Osteoblast (primary cell): ENCODE measurements around the gene IGDCC3. TPM values are rescaled to one million over a fixed set of nuclear protein-coding genes. Genes with fewer than 3 reads are reported as not detected.

Source experiments
- DNase-seq: peaks from one replicate; pipeline ENCODE4 v3.0.0; 2011; ENCODE audit warnings: low spot score, mixed read lengths; ENCODE audit not compliant: insufficient read length; ENCODE audit errors: missing footprints
- H2AFZ ChIP-seq: 2 replicates; pipeline ENCODE4 v1.6.0; 2011; ENCODE audit warnings: mild to moderate bottlenecking, low read length
- H3K27ac ChIP-seq: 2 replicates; pipeline ENCODE4 v1.5.1; 2011; ENCODE audit warnings: mild to moderate bottlenecking, low read depth, low read length, moderate library complexity
- H3K27me3 ChIP-seq: 2 replicates; pipeline ENCODE4 v1.6.0; 2012; ENCODE audit warnings: mild to moderate bottlenecking, control low read depth, inconsistent platforms, low read length, moderate library complexity; ENCODE audit not compliant: insufficient read depth
- H3K36me3 ChIP-seq: 2 replicates; pipeline ENCODE4 v1.5.1; 2011; ENCODE audit warnings: mild to moderate bottlenecking, low read length, control low read depth, moderate library complexity; ENCODE audit not compliant: insufficient read depth
- H3K4me1 ChIP-seq: 2 replicates; pipeline ENCODE4 v1.5.1; 2011; ENCODE audit warnings: mild to moderate bottlenecking, low read length, control low read depth, moderate library complexity; ENCODE audit not compliant: insufficient read depth
- H3K4me2 ChIP-seq: 2 replicates; pipeline ENCODE4 v1.6.0; 2011; ENCODE audit warnings: mild to moderate bottlenecking, low read length; ENCODE audit not compliant: insufficient read depth
- H3K4me3 ChIP-seq: fragments of 200-600 bp; sonication (generic); 3 replicates; pipeline ENCODE4 v1.5.1; 2012; ENCODE audit warnings: mild to moderate bottlenecking, low read length, inconsistent platforms; ENCODE audit not compliant: insufficient read depth
- H3K79me2 ChIP-seq: 2 replicates; pipeline ENCODE4 v1.6.0; 2012; ENCODE audit warnings: mild to moderate bottlenecking, low read length, control low read depth, inconsistent platforms; ENCODE audit not compliant: insufficient read depth
- H3K9me3 ChIP-seq: 2 replicates; pipeline ENCODE4 v1.5.1; 2011; ENCODE audit warnings: low read depth, low read length, control low read depth
- H4K20me1 ChIP-seq: 2 replicates; pipeline ENCODE4 v1.6.0; 2012; ENCODE audit warnings: mild to moderate bottlenecking, low read length, control low read depth; ENCODE audit not compliant: insufficient read depth
- total RNA-seq: library from RNA; depleted of rRNA; stranded (reverse); fragments of >200 nt; gene quantifications from 2 replicates; pipeline ENCODE4 v1.2.3, GENCODE V29; 2012
- TF ChIP-seq, protein P1 (sequence below): IDR thresholded peaks from 2 replicates; pipeline ENCODE4 v1.5.1; 2011; ENCODE audit warnings: mild to moderate bottlenecking, low read depth, low read length, moderate library complexity; ENCODE audit errors: extremely low read depth

The IGDCC3 gene
- total RNA-seq, 1 donor: not detected

DNA sequence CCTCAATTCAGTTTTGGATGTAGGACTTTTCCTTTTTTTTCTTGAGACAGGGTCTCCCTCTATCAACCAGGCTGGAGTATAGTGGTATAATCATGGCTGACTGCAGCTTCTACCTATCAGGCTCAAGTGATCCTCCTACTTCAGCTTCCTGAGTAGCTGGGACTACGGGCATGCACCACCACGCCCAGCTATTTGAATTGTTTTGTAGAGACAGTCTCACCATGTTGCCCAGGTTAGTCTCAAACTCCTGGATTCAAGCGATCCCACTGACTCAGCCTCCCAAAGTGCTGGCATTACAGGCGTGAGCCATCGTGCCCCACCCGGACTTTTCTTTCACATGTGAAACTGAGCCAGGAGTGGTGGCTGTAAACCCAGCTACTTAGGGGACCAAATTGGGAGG lies 69.8 kb downstream of the IGDCC3 start:
- Histone ChIP-seq H3K9me3 (no peaks in the 10 kb centered on the region), H3K27ac (no peak overlapping the region), H3K4me2 (no peak overlapping the region), H2AFZ (no peak overlapping the region), H3K79me2 (no peaks in the 10 kb centered on the region), H3K4me1 (peaks cover 9% of the 10 kb centered on the region), H3K36me3 (no peaks in the 10 kb centered on the region), H3K27me3 (peaks cover 3% of the 10 kb centered on the region), H4K20me1 (no peaks in the 10 kb centered on the region), H3K4me3 (no peak overlapping the region)
- TF ChIP-seq, protein P1, sequence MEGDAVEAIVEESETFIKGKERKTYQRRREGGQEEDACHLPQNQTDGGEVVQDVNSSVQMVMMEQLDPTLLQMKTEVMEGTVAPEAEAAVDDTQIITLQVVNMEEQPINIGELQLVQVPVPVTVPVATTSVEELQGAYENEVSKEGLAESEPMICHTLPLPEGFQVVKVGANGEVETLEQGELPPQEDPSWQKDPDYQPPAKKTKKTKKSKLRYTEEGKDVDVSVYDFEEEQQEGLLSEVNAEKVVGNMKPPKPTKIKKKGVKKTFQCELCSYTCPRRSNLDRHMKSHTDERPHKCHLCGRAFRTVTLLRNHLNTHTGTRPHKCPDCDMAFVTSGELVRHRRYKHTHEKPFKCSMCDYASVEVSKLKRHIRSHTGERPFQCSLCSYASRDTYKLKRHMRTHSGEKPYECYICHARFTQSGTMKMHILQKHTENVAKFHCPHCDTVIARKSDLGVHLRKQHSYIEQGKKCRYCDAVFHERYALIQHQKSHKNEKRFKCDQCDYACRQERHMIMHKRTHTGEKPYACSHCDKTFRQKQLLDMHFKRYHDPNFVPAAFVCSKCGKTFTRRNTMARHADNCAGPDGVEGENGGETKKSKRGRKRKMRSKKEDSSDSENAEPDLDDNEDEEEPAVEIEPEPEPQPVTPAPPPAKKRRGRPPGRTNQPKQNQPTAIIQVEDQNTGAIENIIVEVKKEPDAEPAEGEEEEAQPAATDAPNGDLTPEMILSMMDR: no peak
- no peak for DNase-seq

DNA sequence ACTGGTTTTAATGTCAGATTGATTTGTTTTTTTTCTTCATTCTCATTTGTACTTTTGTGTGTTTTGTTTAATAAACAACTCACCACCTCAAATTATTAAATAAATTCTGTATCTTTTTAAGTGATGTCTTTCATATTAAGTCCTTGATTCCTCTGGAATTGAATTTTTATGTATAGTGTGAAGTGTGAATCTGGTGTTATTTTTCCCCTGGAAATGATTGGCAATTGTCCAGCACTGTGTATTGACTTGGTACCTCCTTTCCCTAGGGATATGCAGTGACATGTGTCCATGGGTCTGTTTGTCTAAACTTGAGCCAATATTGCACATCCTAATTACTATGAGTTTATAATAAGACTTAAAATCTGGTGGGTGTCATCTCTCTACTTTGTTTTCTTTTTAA lies 71.3 kb downstream of the IGDCC3 start:
- Histone ChIP-seq H3K79me2 (no peaks in the 10 kb centered on the region), H2AFZ (no peak overlapping the region), H3K9me3 (no peaks in the 10 kb centered on the region), H3K4me3 (no peak overlapping the region), H3K4me2 (no peak overlapping the region), H3K36me3 (no peaks in the 10 kb centered on the region), H3K27me3 (no peaks in the 10 kb centered on the region), H4K20me1 (no peaks in the 10 kb centered on the region), H3K27ac (no peak overlapping the region), H3K4me1 (peaks cover 9% of the 10 kb centered on the region)
- TF ChIP-seq, protein P1: no peak
- no peak for DNase-seq

DNA sequence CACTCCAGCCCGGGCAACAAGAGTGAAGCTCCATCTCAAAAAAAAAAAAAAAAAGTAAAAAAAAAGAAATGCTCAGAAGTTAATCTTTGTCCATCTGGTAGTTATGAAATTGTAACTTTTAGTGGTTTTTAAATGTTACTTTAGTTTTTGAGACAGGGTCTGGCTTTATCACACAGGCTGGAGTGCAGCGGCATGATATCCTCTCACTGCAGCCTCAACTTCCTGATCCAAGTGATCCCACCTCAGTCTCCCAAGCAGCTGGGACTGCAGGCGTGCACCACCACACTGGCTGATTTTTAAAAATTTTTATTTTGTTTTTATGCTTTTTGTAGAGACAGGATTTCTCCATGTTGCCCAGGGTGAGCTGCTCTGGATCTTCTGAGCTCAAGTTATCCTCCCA lies 72.0 kb downstream of the IGDCC3 start:
- no peak for DNase-seq
- H3K27ac ChIP-seq: no peak overlapping the region
- H3K4me3 ChIP-seq: no peak overlapping the region
- TF ChIP-seq, protein P1: no peak
- H3K4me2 ChIP-seq: no peak overlapping the region
- no peaks in the 10 kb centered on the region for H3K36me3 ChIP-seq
- H3K4me1 ChIP-seq: peaks cover 9% of the 10 kb centered on the region
- no peak overlapping the region for H2AFZ ChIP-seq
- H4K20me1 ChIP-seq: no peaks in the 10 kb centered on the region
- H3K27me3 ChIP-seq: no peaks in the 10 kb centered on the region
- no peaks in the 10 kb centered on the region for H3K9me3 ChIP-seq
- no peaks in the 10 kb centered on the region for H3K79me2 ChIP-seq

DNA sequence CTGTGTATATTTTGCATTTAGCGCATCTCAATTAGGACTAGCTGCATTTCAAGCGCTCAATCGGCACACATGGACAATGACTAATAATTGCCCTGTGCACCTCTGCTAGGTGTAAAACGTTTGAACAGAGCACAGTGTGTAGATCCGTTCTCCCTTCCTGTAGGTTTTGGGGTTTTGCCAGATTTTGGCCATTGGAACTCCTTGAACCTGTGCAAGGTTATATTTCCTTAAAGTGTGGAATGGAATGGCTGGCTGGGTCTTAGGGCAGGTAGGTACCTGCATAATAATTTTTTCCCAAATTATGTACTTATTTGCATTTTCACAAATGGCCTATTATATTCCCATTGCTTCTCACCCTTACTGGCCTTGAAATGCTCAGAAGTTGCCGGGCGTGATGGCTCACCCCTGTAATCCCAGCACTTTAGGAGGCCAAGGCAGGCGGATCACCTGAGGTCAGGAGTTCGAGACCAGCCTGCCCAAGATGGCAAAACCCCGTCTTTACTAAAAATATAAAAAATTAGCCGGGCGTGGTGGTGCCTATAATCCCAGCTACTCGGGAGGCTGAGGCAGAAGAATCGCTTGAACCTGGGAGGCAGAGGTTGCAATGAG lies 72.5 kb downstream of the IGDCC3 start:
- H3K4me3 ChIP-seq: no peak overlapping the region
- no peaks in the 10 kb centered on the region for H3K79me2 ChIP-seq
- no peak overlapping the region for H2AFZ ChIP-seq
- no peaks in the 10 kb centered on the region for H4K20me1 ChIP-seq
- TF ChIP-seq, protein P1: no peak
- no peak overlapping the region for H3K27ac ChIP-seq
- H3K4me2 ChIP-seq: peak overlapping the region; percentile 23
- H3K36me3 ChIP-seq: no peaks in the 10 kb centered on the region
- no peaks in the 10 kb centered on the region for H3K9me3 ChIP-seq
- H3K27me3 ChIP-seq: no peaks in the 10 kb centered on the region
- peaks cover 9% of the 10 kb centered on the region for H3K4me1 ChIP-seq
- DNase-seq: peak; percentile 26
